PC-3 (cell line): ENCODE data around the gene TUT7. TPM values are rescaled to one million over a fixed set of nuclear protein-coding genes. Genes with fewer than 3 reads are reported as not detected.
A peak's percentile ranks its signal among the peaks of the same experiment; 100 is the strongest.

Experiments
- ATAC-seq: fragments of 200-7000 bp; cut with Tn5 transposase; 2 replicates; pipeline ENCODE4 v1.9.1; 2020; ENCODE audit warnings: mild to moderate bottlenecking, moderate library complexity
- BruUV-seq: library from RNA; stranded (reverse); fragments of 400-500 nt; replicated peaks from 2 replicates; lab custom pipeline; 2021; lab: Mats Ljungman, UMichigan
- CTCF ChIA-PET: fragments of 300-600 bp; sonication (Branson Sonifier 250); formaldehyde crosslinking; loops from one replicate; lab custom pipeline; 2022; ENCODE audit warnings: antibody characterized with exemption; lab: Charles Lee
- POLR2A ChIA-PET: fragments of 300-600 bp; sonication (Branson Sonifier 250); formaldehyde crosslinking; loops from one replicate; lab custom pipeline; 2022; ENCODE audit warnings: antibody characterized with exemption; ENCODE audit not compliant: unreplicated experiment; lab: Charles Lee
- DNase-seq: peaks from one replicate; pipeline ENCODE4 v3.0.0-alpha.2; 2015
- H2AFZ ChIP-seq: fragments of 300-600 bp; sonication (generic); 2 replicates; pipeline ENCODE4 v1.6.0; 2016; ENCODE audit warnings: antibody characterized with exemption, low read length
- H3F3A ChIP-seq: fragments of 300-600 bp; sonication (generic); one replicate; pipeline ENCODE4 v1.6.0; 2017; ENCODE audit warnings: antibody characterized with exemption, low read length, control low read depth, mild to moderate bottlenecking; ENCODE audit not compliant: unreplicated experiment
- H3K27ac ChIP-seq: fragments of 300-600 bp; sonication (generic); 2 replicates; pipeline ENCODE4 v1.5.1; 2016; ENCODE audit warnings: mild to moderate bottlenecking, low read length
- H3K27me3 ChIP-seq: fragments of 300-600 bp; sonication (generic); 2 replicates; pipeline ENCODE4 v1.6.1; 2016; ENCODE audit warnings: low read length, mixed read lengths
- H3K36me3 ChIP-seq: fragments of 300-600 bp; sonication (generic); 2 replicates; pipeline ENCODE4 v1.6.1; 2016; ENCODE audit warnings: low read depth, mixed run types, low read length, mixed read lengths
- H3K4me1 ChIP-seq: fragments of 300-600 bp; sonication (generic); 2 replicates; pipeline ENCODE4 v1.5.1; 2016; ENCODE audit warnings: low read length; ENCODE audit not compliant: insufficient read depth
- H3K4me2 ChIP-seq: fragments of 300-600 bp; sonication (generic); 2 replicates; pipeline ENCODE4 v1.6.0; 2016; ENCODE audit warnings: low read length
- H3K4me3 ChIP-seq: fragments of 300-600 bp; sonication (generic); 2 replicates; pipeline ENCODE4 v1.5.1; 2016; ENCODE audit warnings: mild to moderate bottlenecking, low read length, mixed read lengths
- H3K79me2 ChIP-seq: fragments of 300-600 bp; sonication (generic); 2 replicates; pipeline ENCODE4 v1.6.1; 2017; ENCODE audit warnings: low read length, mixed read lengths
- H3K9ac ChIP-seq: fragments of 300-600 bp; sonication (generic); 2 replicates; pipeline ENCODE4 v1.6.0; 2016; ENCODE audit warnings: mild to moderate bottlenecking, low read length
- H3K9me2 ChIP-seq: fragments of 300-600 bp; sonication (generic); replicated peaks from 2 replicates; pipeline ENCODE4 v1.6.1; 2016; ENCODE audit warnings: mixed run types, low read length, mixed read lengths
- H3K9me3 ChIP-seq: fragments of 300-600 bp; sonication (generic); 2 replicates; pipeline ENCODE4 v1.6.1; 2016; ENCODE audit warnings: low read length, mixed read lengths
- H4K20me1 ChIP-seq: fragments of 300-600 bp; sonication (generic); 2 replicates; pipeline ENCODE4 v1.6.1; 2016; ENCODE audit warnings: low read length, mixed read lengths
- EZH2 ChIP-seq: fragments of 300-600 bp; sonication (generic); IDR thresholded peaks from one replicate; pipeline ENCODE4 v1.6.1; 2017; ENCODE audit warnings: antibody characterized with exemption, mild to moderate bottlenecking, low read length; ENCODE audit not compliant: unreplicated experiment
- EZH2phosphoT487 ChIP-seq: fragments of 300-600 bp; sonication (generic); IDR thresholded peaks from 2 replicates; pipeline ENCODE4 v1.6.1; 2018; ENCODE audit warnings: mild to moderate bottlenecking, antibody characterized with exemption, low read length, borderline replicate concordance
- intact Hi-C: fragments of 100-400 bp; cut with micrococcal nuclease; formaldehyde crosslinking; loops from 2 replicates; pipeline ENCODE4 v1.9.0; 2023
- total RNA-seq: library from RNA; depleted of rRNA; stranded (reverse); fragments of >200 nt; gene quantifications from 2 replicates; pipeline ENCODE4 v1.2.3, GENCODE V29; 2014
- TF ChIP-seq, protein P1 (sequence below): fragments of 300-600 bp; sonication (generic); conservative IDR thresholded peaks from 2 replicates; pipeline ENCODE4 v1.5.1; 2017; ENCODE audit warnings: antibody characterized with exemption, low read depth, mild to moderate bottlenecking, low read length

Gene TUT7
- total RNA-seq, 1 experiment from 2014 or later, result 12.3 TPM

DNA sequence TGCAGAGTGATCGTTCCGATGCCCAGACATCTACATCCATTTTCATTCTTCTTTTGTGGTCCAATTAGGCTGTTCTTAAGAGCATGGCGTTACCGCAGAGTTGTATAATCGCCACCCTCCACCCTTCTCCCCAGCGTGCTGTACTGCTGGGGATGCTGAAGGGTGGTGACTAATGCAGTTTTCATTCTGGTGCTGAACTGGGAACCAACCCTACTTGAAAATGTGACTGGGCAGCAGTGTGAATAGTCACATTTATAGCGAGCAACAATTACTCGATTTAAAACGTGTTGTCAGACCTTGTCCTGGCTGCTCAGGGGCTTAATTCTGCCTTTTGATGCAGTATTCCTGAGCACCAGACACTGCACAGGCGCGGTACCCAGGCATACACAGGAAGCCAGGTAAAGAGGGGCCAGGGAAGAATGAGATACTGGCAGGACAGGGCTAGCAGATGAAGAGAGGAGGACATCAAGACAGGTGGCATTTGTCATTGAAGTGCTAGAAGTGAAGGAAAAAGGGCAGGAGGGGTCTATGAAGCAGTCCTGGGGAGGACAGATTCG, 71.2 kb downstream of the TUT7 start:
- POLR2A ChIA-PET, result no interaction called here
- TSS peak; percentile 50 for BruUV-seq
- Histone ChIP-seq H3K9me3 (no peaks in the 10 kb centered on the region), H3F3A (no peaks in the 10 kb centered on the region), H3K4me3 (peak overlapping the region; percentile 94), H3K79me2 (peaks cover 40% of the 10 kb centered on the region), H3K9me2 (no peaks in the 10 kb centered on the region), H3K9ac (peak overlapping the region; percentile 94), H4K20me1 (peaks cover 20% of the 10 kb centered on the region), H3K4me2 (peak overlapping the region; percentile 92), H3K36me3 (no peaks in the 10 kb centered on the region; the same call in 1 of the 2 replicates), H3K27me3 (no peaks in the 10 kb centered on the region), H2AFZ (peak overlapping the region; percentile 78), H3K4me1 (peaks cover 13% of the 10 kb centered on the region), H3K27ac (peak overlapping the region; percentile 81)
- intact Hi-C loops, result loop anchor here (1.0 kb wide), 1 partner anchor 71 kb away; the partner anchor contains the start of gene TUT7
- peak; percentile 65 for ATAC-seq
- peak; percentile 66 for DNase-seq
- CTCF ChIA-PET, result no interaction called here
- TF ChIP-seq EZH2, result no peak
- TF ChIP-seq, protein P1, sequence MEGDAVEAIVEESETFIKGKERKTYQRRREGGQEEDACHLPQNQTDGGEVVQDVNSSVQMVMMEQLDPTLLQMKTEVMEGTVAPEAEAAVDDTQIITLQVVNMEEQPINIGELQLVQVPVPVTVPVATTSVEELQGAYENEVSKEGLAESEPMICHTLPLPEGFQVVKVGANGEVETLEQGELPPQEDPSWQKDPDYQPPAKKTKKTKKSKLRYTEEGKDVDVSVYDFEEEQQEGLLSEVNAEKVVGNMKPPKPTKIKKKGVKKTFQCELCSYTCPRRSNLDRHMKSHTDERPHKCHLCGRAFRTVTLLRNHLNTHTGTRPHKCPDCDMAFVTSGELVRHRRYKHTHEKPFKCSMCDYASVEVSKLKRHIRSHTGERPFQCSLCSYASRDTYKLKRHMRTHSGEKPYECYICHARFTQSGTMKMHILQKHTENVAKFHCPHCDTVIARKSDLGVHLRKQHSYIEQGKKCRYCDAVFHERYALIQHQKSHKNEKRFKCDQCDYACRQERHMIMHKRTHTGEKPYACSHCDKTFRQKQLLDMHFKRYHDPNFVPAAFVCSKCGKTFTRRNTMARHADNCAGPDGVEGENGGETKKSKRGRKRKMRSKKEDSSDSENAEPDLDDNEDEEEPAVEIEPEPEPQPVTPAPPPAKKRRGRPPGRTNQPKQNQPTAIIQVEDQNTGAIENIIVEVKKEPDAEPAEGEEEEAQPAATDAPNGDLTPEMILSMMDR, result no peak
- no peak for TF ChIP-seq EZH2phosphoT487

DNA sequence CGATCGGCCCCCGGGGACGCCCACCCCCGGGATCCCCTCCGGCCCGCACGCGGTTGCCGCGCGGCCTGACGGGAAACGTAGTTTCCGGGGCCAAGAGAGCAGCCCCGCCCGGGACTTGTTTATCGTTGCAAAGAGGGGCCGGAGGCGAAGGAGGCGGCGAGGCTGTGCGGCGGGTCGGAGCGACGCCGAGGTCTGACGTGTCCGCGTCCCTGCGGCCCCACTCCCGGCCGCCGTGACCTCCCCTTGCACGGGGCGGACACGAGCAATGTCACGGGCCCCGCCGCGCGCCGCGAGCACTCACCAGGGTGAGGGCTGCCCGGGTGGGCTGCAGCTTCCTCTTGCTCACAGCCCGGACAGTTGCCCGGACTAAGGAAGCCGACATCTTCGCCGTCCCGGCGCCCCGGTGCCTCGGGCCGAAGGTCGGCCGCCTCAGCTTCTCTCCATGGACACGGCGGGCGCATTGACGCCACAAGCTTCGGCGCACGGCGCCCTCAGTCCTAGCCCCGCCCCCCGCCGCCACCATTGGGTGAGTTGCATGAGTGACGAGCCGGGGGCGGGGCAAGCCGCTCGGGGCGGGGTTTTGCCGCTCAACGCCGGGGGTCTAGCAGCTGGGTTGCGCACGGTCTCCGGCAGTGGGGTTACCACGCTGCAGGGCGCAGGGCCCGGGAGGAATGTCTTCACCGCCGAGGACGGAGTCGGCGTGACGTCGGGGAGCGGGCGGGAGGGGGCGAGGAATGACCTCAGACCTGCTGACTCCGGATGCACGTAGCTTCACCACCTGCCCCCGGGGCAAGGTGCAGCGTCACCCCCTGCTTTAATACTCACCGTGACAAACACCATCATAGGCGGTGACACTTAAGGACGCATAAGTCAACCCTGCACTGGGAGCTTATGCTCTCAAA, 71.9 kb downstream of the TUT7 start, which contains the start of gene ISCA1:
Gene ISCA1, minus strand, starts transcription at position 462 of the 902 bp plus-strand sequence. Its CDS starts 80 bp downstream, at position 382.
- Histone ChIP-seq H3K9ac (peak within 1 kb of the TSS; percentile 94), H3K27ac (peak within 1 kb of the TSS; percentile 81), H3K9me2 (no peaks in the 10 kb centered on the region), H3K4me1 (peaks cover 13% of the 10 kb centered on the region), H3K4me2 (peak within 1 kb of the TSS; percentile 92), H4K20me1 (peaks cover 27% of the 10 kb centered on the region), H3K79me2 (peaks cover 47% of the 10 kb centered on the region), H3K9me3 (no peaks in the 10 kb centered on the region), H3K27me3 (no peaks in the 10 kb centered on the region), H3F3A (no peaks in the 10 kb centered on the region), H3K4me3 (peak within 1 kb of the TSS; percentile 94), H3K36me3 (no peaks in the 10 kb centered on the region), H2AFZ (peak within 1 kb of the TSS; percentile 78)
- intact Hi-C loops, result loop anchor here (1.0 kb wide), 1 partner anchor 72 kb away; the partner anchor contains the start of gene TUT7
- TF ChIP-seq EZH2phosphoT487, result no peak
- no peak for TF ChIP-seq EZH2
- TF ChIP-seq, protein P1, result no peak
- CTCF ChIA-PET, result no interaction called here
- ATAC-seq (peak; percentile 87), DNase-seq (peak; percentile 83)
- POLR2A ChIA-PET, result no interaction called here
- BruUV-seq, result no TSS peak
